ENCODE results near the gene GALNT2. TPM values are rescaled to one million over a fixed set of nuclear protein-coding genes. Genes with fewer than 3 reads are reported as not detected.

Gene GALNT2
- polyA plus RNA-seq, 2 of the 4 experiments (the other 2 are of a cell fraction): 66.9 to 114 TPM

DNA sequence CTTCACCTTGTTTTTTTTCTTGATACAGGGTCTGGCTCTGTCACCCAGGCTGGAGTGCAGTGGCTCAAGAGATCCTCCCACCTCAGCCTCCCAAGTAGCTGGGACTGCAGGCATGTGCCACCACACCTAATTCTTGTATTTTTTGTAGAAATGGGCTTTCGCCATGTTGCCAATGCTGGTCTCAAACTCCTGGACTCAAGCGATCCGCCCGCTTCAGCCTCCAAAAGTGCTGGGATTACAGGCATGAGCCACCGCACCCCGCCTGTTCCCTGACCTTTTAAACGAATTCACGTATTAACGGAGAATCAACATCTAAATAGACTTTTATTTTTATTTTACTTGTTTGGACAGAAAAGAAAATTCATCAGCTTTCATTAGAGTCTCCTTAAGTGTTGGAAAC lies 254.3 kb downstream of the GALNT2 start:
- Histone ChIP-seq H3K27ac (no peak overlapping the region), H3K4me1 (no peaks in the 10 kb centered on the region), H3K4me3 (no peak overlapping the region), H3K4me2 (no peak overlapping the region), H3K9me3 (no peaks in the 10 kb centered on the region)
- ChIA-PET POLR2A (no interaction called here), CTCF (no interaction called here)
- FAIRE-seq (no peak), DNase-seq (ENCODE audit: low read depth in 1 of 2, low spot score in 1 of 2) (no peak), ATAC-seq (no peak)
- WGBS (ENCODE audit: missing lambda C conversion rate): 89% methylated on average over 9 of the region's 9 CpGs
- TF ChIP-seq FOSB (CRISPR knock-in tag; IDR thresholded peaks at IDR 0.05): no peak
- no peak for TF ChIP-seq CHD4 (IDR thresholded peaks at IDR 0.05; ENCODE audit: borderline replicate concordance)
- no peak for TF ChIP-seq TP53 (CRISPR knock-in tag; IDR thresholded peaks at IDR 0.05)
- TF ChIP-seq HEYL (CRISPR knock-in tag; IDR thresholded peaks at IDR 0.05): no peak
- no peak for TF ChIP-seq CEBPB (IDR thresholded peaks at IDR 0.05)
- TF ChIP-seq PHF8 (IDR thresholded peaks at IDR 0.05; ENCODE audit: borderline replicate concordance, low read depth): no peak
- TF ChIP-seq HOXB5 (CRISPR knock-in tag; IDR thresholded peaks at IDR 0.05): no peak
- TF ChIP-seq ELK1 (IDR thresholded peaks at IDR 0.05; ENCODE audit: low read depth, low read length): no peak
- no peak for TF ChIP-seq SMC3 (IDR thresholded peaks at IDR 0.05)
- no peak for TF ChIP-seq EP300 (IDR thresholded peaks at IDR 0.05)
- no peak for TF ChIP-seq KDM5A (IDR thresholded peaks at IDR 0.05)
- TF ChIP-seq ESRRA (IDR thresholded peaks at IDR 0.05; ENCODE audit: borderline replicate concordance, low read length): no peak
- no peak for TF ChIP-seq CHD2 (IDR thresholded peaks at IDR 0.05; ENCODE audit: low read length, partially characterized antibody)
- no peak for TF ChIP-seq FOSL2 (IDR thresholded peaks at IDR 0.05)
- no peak for TF ChIP-seq FOSL2 (CRISPR knock-in tag; IDR thresholded peaks at IDR 0.05)
- no peak for TF ChIP-seq RNF2 (IDR thresholded peaks at IDR 0.05; ENCODE audit: borderline replicate concordance, low read depth)
- no peak for TF ChIP-seq RFX5 (IDR thresholded peaks at IDR 0.05)
- no peak for TF ChIP-seq MYC (IDR thresholded peaks at IDR 0.05; ENCODE audit: borderline replicate concordance, low read length)

DNA sequence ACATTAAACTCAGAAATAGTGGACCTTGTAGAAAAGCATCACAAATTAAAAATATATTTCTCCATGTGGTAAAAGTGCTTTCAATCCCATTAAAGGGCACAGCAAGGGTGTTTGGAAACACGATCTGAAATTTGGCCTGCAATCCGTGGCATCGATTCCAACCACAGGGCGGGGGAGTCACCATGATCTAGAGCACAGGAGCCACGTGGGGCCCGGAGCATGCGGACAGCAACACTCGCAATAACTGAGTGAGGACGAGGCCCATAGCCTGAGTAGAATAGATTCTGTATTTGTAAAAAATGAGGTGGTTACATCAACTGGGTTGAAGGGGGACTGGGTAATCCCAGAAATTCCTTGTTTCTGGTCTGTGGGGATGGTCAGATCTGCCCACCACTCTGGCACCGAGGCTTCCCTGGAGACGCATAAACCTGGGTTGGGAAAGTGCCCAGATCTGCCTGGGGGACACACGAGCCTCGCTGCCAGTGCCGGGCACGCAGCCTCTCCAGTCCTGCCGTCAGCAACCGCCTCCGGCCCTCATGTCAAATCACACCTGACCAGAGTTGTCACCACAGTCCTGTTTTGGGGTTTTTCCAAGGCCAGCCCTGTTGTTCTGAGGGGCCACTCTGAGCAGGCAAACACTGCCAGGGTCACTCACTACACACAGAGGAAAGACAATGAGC lies 254.8 kb downstream of the GALNT2 start:
- FAIRE-seq: no peak
- H3K4me1 ChIP-seq: no peaks in the 10 kb centered on the region; the same call in 2 of the 3 replicates
- CTCF ChIA-PET: no interaction called here
- no peaks in the 10 kb centered on the region for H3K9me3 ChIP-seq
- no peak overlapping the region for H3K27ac ChIP-seq
- ATAC-seq: no peak
- DNase-seq (ENCODE audit: low read depth in 1 of 2, low spot score in 1 of 2): no peak
- no peak overlapping the region for H3K4me2 ChIP-seq
- POLR2A ChIA-PET: no interaction called here
- WGBS (ENCODE audit: missing lambda C conversion rate): 59% methylated on average over 13 of the region's 18 CpGs
- no peak overlapping the region for H3K4me3 ChIP-seq
- TF ChIP-seq PBX3 (IDR thresholded peaks at IDR 0.05): no peak
- TF ChIP-seq, protein P1, sequence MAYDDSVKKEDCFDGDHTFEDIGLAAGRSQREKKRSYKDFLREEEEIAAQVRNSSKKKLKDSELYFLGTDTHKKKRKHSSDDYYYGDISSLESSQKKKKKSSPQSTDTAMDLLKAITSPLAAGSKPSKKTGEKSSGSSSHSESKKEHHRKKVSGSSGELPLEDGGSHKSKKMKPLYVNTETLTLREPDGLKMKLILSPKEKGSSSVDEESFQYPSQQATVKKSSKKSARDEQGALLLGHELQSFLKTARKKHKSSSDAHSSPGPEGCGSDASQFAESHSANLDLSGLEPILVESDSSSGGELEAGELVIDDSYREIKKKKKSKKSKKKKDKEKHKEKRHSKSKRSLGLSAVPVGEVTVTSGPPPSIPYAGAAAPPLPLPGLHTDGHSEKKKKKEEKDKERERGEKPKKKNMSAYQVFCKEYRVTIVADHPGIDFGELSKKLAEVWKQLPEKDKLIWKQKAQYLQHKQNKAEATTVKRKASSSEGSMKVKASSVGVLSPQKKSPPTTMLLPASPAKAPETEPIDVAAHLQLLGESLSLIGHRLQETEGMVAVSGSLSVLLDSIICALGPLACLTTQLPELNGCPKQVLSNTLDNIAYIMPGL (CRISPR knock-in tag; IDR thresholded peaks at IDR 0.05; ENCODE audit: borderline replicate concordance): no peak
- no peak for TF ChIP-seq RARB (CRISPR knock-in tag; IDR thresholded peaks at IDR 0.05)
- TF ChIP-seq TP53 (CRISPR knock-in tag; IDR thresholded peaks at IDR 0.05): no peak
- TF ChIP-seq RNF2 (IDR thresholded peaks at IDR 0.05; ENCODE audit: borderline replicate concordance, low read depth): no peak
- TF ChIP-seq EP300 (IDR thresholded peaks at IDR 0.05): no peak
- TF ChIP-seq HEYL (CRISPR knock-in tag; IDR thresholded peaks at IDR 0.05): no peak
- TF ChIP-seq, protein P2, sequence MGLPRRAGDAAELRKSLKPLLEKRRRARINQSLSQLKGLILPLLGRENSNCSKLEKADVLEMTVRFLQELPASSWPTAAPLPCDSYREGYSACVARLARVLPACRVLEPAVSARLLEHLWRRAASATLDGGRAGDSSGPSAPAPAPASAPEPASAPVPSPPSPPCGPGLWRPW (IDR thresholded peaks at IDR 0.05): no peak
- TF ChIP-seq, protein P3, sequence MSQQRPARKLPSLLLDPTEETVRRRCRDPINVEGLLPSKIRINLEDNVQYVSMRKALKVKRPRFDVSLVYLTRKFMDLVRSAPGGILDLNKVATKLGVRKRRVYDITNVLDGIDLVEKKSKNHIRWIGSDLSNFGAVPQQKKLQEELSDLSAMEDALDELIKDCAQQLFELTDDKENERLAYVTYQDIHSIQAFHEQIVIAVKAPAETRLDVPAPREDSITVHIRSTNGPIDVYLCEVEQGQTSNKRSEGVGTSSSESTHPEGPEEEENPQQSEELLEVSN (IDR thresholded peaks at IDR 0.05; ENCODE audit: borderline replicate concordance, low read depth): no peak
- TF ChIP-seq CTCF (IDR thresholded peaks at IDR 0.05): no peak
- no peak for TF ChIP-seq RAD21 (conservative IDR thresholded peaks at IDR 0.05 in 1 of 2, IDR thresholded peaks at IDR 0.05 in 1 of 2)
- no peak for TF ChIP-seq FOSL2 (IDR thresholded peaks at IDR 0.05)
- TF ChIP-seq FOSL2 (CRISPR knock-in tag; IDR thresholded peaks at IDR 0.05): no peak
- no peak for TF ChIP-seq RFX5 (IDR thresholded peaks at IDR 0.05)
- no peak for TF ChIP-seq BHLHE40 (IDR thresholded peaks at IDR 0.05; ENCODE audit: low read depth, low read length)
- TF ChIP-seq ZNF302 (CRISPR knock-in tag; IDR thresholded peaks at IDR 0.05): no peak
- TF ChIP-seq USF2 (IDR thresholded peaks at IDR 0.05): no peak

All from A549 (cell line).